AG20443 (cell line): Measurements from ENCODE around the gene THAP8.
A peak's percentile ranks its signal among the peaks of the same experiment; 100 is the strongest.

Experiments used
- DNase-seq: peaks from one replicate; pipeline ENCODE4 v3.0.0; 2012; ENCODE audit warnings: low spot score, mixed read lengths

Gene THAP8

GRCh38 chr19:35995048-35995993, 58.8 kb downstream of the THAP8 start, which contains the start of gene SDHAF1:
TSS of gene SDHAF1 (plus strand) at chr19:35995188. CDS start at chr19:35995275, 87 bp downstream.
- peak; percentile 98 for DNase-seq

- no peak for DNase-seq
Observed at GRCh38 chr19:35993923-35994598, 60.0 kb downstream of the THAP8 start.

DNA sequence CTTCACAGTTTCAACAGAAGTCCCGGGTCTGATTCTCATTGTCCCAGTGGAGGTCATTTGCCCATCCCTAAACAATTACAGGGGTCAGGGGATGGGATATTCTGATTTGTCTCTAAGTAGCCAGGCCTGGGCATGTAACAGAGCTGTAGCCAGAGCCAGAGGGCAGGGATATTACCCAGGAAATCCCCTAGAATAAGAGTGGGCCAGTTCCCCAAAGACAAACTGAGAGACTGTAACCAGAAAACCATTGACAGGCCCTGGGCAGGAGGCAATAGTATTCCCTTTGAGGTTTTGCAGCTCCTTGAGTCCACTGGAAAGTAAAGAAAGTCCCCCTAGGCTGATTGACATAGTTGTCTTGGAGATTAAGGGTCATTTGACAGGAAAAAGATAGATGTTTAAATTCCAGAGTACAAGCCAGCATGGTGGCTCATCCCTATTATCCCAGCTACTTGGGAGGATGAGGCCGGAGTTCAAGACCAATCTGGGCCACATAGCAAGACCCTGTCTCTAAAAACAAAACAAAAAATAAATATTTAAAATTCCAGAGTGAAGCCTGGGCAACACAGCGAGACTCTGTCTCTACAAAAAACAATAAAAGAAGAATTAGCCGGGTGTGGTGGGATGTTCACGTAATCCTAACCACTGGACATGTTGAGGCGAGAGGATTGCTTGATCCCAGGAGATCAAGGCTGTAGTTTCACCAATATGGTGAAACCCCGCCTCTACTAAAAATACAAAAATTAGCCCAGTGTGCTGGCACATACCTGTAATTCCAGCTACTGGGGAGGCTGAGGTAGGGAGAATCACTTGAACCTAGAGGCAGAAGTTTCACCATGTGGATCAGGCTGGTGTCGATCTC, 60.9 kb downstream of the THAP8 start:
- no peak for DNase-seq

DNA sequence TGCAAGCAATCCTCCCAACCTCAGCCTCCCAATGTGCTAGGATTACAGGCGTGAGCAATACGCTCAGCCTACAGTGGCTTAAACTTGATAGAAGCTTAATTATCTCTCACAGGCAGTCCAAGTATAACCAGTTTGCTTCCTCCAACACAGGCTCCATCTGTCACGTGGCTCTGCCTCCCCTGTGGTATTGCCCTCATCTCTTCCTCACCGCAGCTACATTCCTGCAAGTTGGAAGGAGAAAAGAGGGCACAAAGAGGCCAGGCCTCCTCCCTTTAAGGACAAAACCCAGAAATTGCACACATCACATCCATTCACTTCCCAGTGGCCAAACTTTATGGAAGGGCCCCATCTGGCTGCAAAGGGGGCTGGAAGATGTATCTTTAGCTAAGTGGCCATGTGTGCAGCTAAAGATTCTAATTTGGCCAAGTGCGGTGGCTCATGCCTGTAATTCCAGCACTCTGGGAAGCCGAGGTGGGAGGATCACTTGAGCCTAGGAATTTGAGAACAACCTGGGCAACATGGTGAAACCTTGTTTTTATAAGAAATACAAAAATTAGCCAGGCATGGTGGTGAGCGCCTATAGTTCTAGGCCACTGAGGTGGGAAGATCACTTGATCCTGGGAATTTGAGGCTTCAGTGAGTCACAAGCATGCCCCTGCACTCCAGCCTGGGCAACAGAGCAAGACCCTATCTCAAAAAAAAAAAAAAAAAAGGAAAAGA, 62.2 kb downstream of the THAP8 start:
- DNase-seq = no peak

GRCh38 chr19:35990771-35991730, 63.0 kb downstream of the THAP8 start:
- no peak for DNase-seq

DNA sequence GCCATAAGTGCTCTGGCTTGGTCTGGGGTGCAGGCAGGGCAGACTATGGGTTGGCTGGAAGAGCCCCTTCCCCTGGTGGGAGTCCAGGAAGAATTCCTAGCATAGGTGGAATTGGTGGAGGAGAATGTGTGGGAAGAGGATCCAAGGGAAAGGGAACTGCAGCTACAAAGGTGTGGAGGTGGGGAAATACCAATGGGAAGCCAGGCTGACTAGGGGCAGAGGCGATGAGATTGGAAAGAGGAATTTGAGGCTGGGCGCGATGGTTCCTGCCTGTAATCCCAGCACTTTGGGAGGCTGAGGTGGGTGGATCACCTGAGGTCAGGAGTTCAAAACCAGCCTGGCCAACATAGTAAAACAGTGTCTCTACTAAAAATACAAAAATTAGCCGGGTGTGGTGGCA, 63.9 kb downstream of the THAP8 start:
- DNase-seq = no peak

DNA sequence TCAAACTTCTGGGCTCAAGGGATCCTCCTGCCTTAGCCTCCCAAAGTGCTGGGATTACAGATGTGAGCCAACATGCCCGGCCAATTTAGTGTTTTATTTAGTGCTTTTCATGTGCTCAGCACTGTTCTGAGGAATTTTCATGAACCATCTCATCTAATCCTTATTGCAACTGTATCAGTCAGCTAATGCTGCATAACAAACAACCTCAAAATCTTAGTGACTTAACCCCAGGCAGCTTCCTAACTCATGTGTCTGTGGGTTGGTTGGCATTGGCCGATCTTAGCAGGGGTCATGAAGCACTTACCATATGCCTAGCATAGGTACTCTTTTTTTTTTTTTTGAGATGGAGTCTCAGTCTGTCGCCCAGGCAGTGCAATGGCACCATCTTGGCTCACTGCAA, 65.3 kb downstream of the THAP8 start:
- DNase-seq = no peak

- DNase-seq = no peak
Observed at GRCh38 chr19:35987571-35987896, 66.6 kb downstream of the THAP8 start.

- DNase-seq = peak; percentile 43
Observed at GRCh38 chr19:35986664-35987570, 67.2 kb downstream of the THAP8 start.

DNA sequence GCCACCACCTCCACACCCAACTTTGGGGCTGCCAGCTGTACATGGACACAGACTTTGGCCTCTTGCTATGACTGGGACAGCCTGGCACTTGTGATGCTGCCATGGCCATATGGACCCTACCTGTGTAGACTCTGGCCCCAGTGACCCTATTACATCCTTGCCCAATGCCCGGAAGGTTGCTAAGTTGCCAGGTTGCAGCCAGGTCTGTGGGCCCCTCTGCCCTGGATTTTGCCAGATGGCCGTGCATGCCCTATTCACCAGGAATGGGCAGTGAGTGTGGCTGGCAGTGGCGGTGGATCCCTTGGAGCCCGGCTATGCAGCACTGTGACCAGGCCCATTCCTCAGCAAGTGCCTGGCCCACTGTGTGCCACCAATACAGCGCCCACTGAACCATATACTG, 68.0 kb downstream of the THAP8 start:
- no peak for DNase-seq
